ENCODE data around the gene PHF2. TPM values are rescaled to one million over a fixed set of nuclear protein-coding genes. Genes with fewer than 3 reads are reported as not detected.

PHF2 gene
- total RNA-seq, 1 experiment from 2014 or later, result 18.9 TPM

- no peaks in the 10 kb centered on the region for H3K27me3 Mint-ChIP-seq (ENCODE audit: insufficient read depth, unreplicated experiment)
- BruUV-seq (replicated peaks), result no TSS peak
- DNase-seq (ENCODE audit: unreplicated experiment), result no peak
- no peak overlapping the region for H3K27ac Mint-ChIP-seq (ENCODE audit: low read depth, unreplicated experiment)
- peaks cover 10% of the 10 kb centered on the region for H3K36me3 Mint-ChIP-seq (ENCODE audit: insufficient read depth, unreplicated experiment)
- peaks cover 7% of the 10 kb centered on the region for H3K9me3 Mint-ChIP-seq (ENCODE audit: unreplicated experiment)
- H3K4me3 Mint-ChIP-seq (ENCODE audit: unreplicated experiment), result no peak overlapping the region
- ChIA-PET CTCF (no interaction called here), POLR2A (interaction anchor here (0.7 kb wide), 1 partner anchor 526 kb away, joined by 3 read pairs; no protein-coding TSS in a partner anchor)
- no peak for TF ChIP-seq CTCF (IDR thresholded peaks at IDR 0.05; ENCODE audit: unreplicated experiment)
- intact Hi-C loops (cut with micrococcal nuclease), result no loop called here
- peaks cover 12% of the 10 kb centered on the region for H3K4me1 Mint-ChIP-seq (ENCODE audit: insufficient read depth, unreplicated experiment)
Measured at GRCh38 chr9:93585695-93586094, 9.3 kb downstream of the PHF2 start.

DNA sequence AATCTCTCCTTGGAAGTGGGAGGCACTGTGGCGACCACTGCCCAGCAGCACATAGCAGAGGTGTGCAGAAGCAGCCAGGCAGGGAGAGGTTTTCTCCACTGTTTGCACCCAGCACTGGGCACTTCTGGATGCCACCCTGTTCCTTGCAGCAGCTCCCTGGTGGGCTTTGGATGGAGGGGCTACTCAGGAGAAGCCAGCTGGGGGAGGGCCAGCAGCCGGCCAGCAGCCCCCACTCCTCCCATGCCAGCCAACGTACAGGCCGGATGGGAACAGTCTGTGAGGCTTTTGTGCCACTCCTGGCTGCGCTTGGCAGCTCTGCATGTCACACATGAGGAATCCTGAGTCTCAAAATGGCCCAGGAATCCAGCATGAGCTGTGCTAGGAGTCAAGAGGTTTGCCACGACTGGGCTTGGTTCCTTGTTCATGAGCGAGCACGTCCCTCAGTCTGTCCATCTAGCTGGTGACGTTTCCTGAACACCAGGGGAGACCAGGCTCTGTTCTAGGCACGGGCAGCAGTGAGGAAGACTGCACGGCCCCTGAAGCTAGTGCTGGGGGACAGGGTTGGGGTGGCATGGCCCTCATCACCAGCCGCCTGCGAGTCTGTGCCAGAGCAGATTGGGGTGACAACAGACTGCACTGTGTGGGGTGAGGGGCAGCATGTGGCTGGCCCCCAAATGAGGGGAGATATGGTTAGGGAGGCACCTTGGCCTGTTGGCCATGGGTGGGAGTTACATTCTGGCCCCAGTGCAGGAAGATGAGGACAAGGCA is 10.1 kb downstream of the PHF2 start:
- Mint-ChIP-seq H3K4me3 (ENCODE audit: unreplicated experiment) (no peak overlapping the region), H3K27me3 (ENCODE audit: insufficient read depth, unreplicated experiment) (no peaks in the 10 kb centered on the region), H3K9me3 (ENCODE audit: unreplicated experiment) (peaks cover 7% of the 10 kb centered on the region), H3K36me3 (ENCODE audit: insufficient read depth, unreplicated experiment) (peaks cover 10% of the 10 kb centered on the region), H3K27ac (ENCODE audit: low read depth, unreplicated experiment) (no peak overlapping the region), H3K4me1 (ENCODE audit: insufficient read depth, unreplicated experiment) (peaks cover 6% of the 10 kb centered on the region)
- POLR2A ChIA-PET, result no interaction called here
- no peak for DNase-seq (ENCODE audit: unreplicated experiment)
- CTCF ChIA-PET, result interaction anchor here (1.1 kb wide), 1 partner anchor 475 kb away, joined by 4 read pairs; no protein-coding TSS in a partner anchor
- intact Hi-C loops (cut with micrococcal nuclease), result no loop called here
- BruUV-seq (replicated peaks), result no TSS peak
- no peak for TF ChIP-seq CTCF (IDR thresholded peaks at IDR 0.05; ENCODE audit: unreplicated experiment)

DNA sequence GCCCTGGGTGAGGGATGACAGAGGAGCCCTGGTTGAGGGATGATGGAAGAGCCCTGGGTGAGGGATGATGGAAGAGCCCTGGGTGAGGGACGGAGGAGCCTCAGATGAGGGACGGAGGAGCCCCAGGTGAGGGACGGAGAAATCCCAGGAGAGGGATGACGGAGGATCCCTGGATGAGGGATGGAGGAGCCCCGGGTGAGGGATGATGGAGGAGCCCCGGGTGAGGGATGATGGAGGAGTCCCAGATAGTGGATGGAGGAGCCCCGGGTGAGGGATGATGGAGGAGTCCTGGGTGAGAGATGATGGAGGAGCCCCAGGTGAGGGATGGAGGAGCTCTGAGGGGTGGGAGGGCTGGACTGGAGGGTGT is 10.9 kb downstream of the PHF2 start:
- H3K4me1 Mint-ChIP-seq (ENCODE audit: insufficient read depth, unreplicated experiment), result peaks cover 6% of the 10 kb centered on the region

More for the DNA sequence above, 10.9 kb downstream of the PHF2 start:
- CTCF ChIA-PET, result no interaction called here
- POLR2A ChIA-PET, result interaction anchor here (0.6 kb wide), 1 partner anchor 13 kb away, joined by 3 read pairs; no protein-coding TSS in a partner anchor
- intact Hi-C loops (cut with micrococcal nuclease), result no loop called here
- Mint-ChIP-seq H3K27me3 (ENCODE audit: insufficient read depth, unreplicated experiment) (no peaks in the 10 kb centered on the region), H3K4me3 (ENCODE audit: unreplicated experiment) (no peak overlapping the region), H3K9me3 (ENCODE audit: unreplicated experiment) (peaks cover 7% of the 10 kb centered on the region), H3K27ac (ENCODE audit: low read depth, unreplicated experiment) (no peak overlapping the region), H3K36me3 (ENCODE audit: insufficient read depth, unreplicated experiment) (peaks cover 10% of the 10 kb centered on the region)
- DNase-seq (ENCODE audit: unreplicated experiment), result no peak
- TF ChIP-seq CTCF (IDR thresholded peaks at IDR 0.05; ENCODE audit: unreplicated experiment), result no peak
- BruUV-seq (replicated peaks), result no TSS peak

Data from MCF 10A (cell line).